Osteocyte (in vitro differentiated cells): ENCODE measurements around the gene ERICH4. TPM values are rescaled to one million over a fixed set of nuclear protein-coding genes. Genes with fewer than 3 reads are reported as not detected.
A peak's percentile ranks its signal among the peaks of the same experiment; 100 is the strongest.

Experiments
- DNase-seq: peaks from one replicate; pipeline ENCODE4 v3.0.0; 2021; ENCODE audit warnings: mixed read lengths; ENCODE audit not compliant: unreplicated experiment; ENCODE audit errors: extremely low spot score
- H3K27ac Mint-ChIP-seq: one replicate; pipeline ENCODE4 v1.8.0; 2021; ENCODE audit warnings: mild to moderate bottlenecking, mixed read lengths; ENCODE audit not compliant: unreplicated experiment
- H3K27me3 Mint-ChIP-seq: one replicate; pipeline ENCODE4 v1.8.0; 2021; ENCODE audit warnings: mixed read lengths; ENCODE audit not compliant: unreplicated experiment
- H3K36me3 Mint-ChIP-seq: one replicate; pipeline ENCODE4 v1.8.0; 2021; ENCODE audit warnings: mixed read lengths; ENCODE audit not compliant: unreplicated experiment
- H3K4me1 Mint-ChIP-seq: one replicate; pipeline ENCODE4 v1.8.0; 2021; ENCODE audit warnings: mixed read lengths; ENCODE audit not compliant: unreplicated experiment
- H3K4me3 Mint-ChIP-seq: one replicate; pipeline ENCODE4 v1.8.0; 2021; ENCODE audit warnings: mild to moderate bottlenecking, moderate library complexity, mixed read lengths; ENCODE audit not compliant: unreplicated experiment
- H3K9me3 Mint-ChIP-seq: one replicate; pipeline ENCODE4 v1.8.0; 2021; ENCODE audit warnings: mixed read lengths; ENCODE audit not compliant: unreplicated experiment
- total RNA-seq: library from RNA; stranded (reverse); gene quantifications from 2 replicates; pipeline ENCODE4 v1.2.1, GENCODE V29; 2021
- TF ChIP-seq, protein P1 (sequence below): fragments of 200-600 bp; sonication (generic); IDR thresholded peaks from 2 replicates; pipeline ENCODE4 v1.5.0; 2021; ENCODE audit warnings: antibody characterized with exemption, mild to moderate bottlenecking, moderate library complexity

ERICH4 gene
- total RNA-seq, 1 donor from 2014 or later, result not detected

- no peak for DNase-seq
- Mint-ChIP-seq H3K9me3 (no peaks in the 10 kb centered on the region), H3K27ac (no peak overlapping the region), H3K4me1 (peaks cover 30% of the 10 kb centered on the region), H3K36me3 (peaks cover 3% of the 10 kb centered on the region), H3K27me3 (no peaks in the 10 kb centered on the region), H3K4me3 (peak overlapping the region; percentile 99)
- TF ChIP-seq, protein P1, sequence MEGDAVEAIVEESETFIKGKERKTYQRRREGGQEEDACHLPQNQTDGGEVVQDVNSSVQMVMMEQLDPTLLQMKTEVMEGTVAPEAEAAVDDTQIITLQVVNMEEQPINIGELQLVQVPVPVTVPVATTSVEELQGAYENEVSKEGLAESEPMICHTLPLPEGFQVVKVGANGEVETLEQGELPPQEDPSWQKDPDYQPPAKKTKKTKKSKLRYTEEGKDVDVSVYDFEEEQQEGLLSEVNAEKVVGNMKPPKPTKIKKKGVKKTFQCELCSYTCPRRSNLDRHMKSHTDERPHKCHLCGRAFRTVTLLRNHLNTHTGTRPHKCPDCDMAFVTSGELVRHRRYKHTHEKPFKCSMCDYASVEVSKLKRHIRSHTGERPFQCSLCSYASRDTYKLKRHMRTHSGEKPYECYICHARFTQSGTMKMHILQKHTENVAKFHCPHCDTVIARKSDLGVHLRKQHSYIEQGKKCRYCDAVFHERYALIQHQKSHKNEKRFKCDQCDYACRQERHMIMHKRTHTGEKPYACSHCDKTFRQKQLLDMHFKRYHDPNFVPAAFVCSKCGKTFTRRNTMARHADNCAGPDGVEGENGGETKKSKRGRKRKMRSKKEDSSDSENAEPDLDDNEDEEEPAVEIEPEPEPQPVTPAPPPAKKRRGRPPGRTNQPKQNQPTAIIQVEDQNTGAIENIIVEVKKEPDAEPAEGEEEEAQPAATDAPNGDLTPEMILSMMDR, result no peak
These were observed 44.4 kb upstream of the ERICH4 start for GRCh38 chr19:41398598-41398997.

DNA sequence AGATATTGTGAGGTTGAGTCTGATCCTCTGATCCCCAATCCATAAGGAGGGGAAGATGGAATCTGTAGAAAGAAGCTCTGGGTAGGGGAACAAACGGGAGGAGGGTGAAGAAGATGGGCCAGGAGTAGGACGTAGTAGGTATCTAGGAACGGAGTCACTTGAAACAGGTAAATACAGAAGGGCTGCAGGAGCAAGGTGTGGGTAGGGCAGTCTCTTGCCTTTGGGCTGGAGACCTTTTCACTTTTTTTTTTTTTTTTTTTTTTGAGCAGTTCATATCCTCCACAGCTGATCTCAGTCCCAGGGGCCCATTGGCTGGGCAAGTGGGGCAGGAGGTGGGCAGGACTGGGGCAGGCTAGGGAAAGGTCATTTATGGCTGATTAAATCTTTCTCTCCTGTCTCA lies 43.9 kb upstream of the ERICH4 start:
- peak overlapping the region; percentile 10 for H3K27ac Mint-ChIP-seq
- H3K27me3 Mint-ChIP-seq, result no peaks in the 10 kb centered on the region
- TF ChIP-seq, protein P1, result no peak
- no peaks in the 10 kb centered on the region for H3K9me3 Mint-ChIP-seq
- peaks cover 3% of the 10 kb centered on the region for H3K36me3 Mint-ChIP-seq
- H3K4me1 Mint-ChIP-seq, result peaks cover 30% of the 10 kb centered on the region
- no peak for DNase-seq
- peak overlapping the region; percentile 99 for H3K4me3 Mint-ChIP-seq

DNA sequence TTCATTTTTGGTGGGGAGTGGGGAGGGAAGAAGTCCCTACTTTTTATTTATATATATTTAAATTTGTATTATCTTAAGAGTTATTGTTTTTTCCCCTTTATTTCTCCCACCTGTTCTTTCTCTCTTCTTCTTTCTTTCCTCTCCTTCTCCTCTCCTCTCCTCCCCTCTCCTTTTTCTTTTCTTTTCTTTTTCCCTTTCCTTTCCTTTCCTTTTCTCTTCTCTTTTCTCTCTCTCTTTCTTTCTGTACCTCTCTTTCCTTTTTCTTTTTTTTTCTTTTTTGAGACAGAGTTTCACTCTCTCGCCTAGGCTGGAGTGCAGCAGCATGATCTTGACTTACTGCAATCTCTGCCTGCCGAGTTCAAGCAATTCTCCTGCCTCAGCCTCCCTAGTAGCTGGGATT lies 43.4 kb upstream of the ERICH4 start:
- H3K9me3 Mint-ChIP-seq, result no peaks in the 10 kb centered on the region
- no peaks in the 10 kb centered on the region for H3K27me3 Mint-ChIP-seq
- TF ChIP-seq, protein P1, result no peak
- no peak overlapping the region for H3K27ac Mint-ChIP-seq
- H3K36me3 Mint-ChIP-seq, result peaks cover 3% of the 10 kb centered on the region
- H3K4me3 Mint-ChIP-seq, result peak overlapping the region; percentile 99
- peaks cover 30% of the 10 kb centered on the region for H3K4me1 Mint-ChIP-seq
- DNase-seq, result no peak

- H3K9me3 Mint-ChIP-seq, result no peaks in the 10 kb centered on the region
- TF ChIP-seq, protein P1, result no peak
- H3K27me3 Mint-ChIP-seq, result no peaks in the 10 kb centered on the region
- H3K27ac Mint-ChIP-seq, result no peak overlapping the region
- H3K4me1 Mint-ChIP-seq, result peaks cover 21% of the 10 kb centered on the region
- no peak overlapping the region for H3K4me3 Mint-ChIP-seq
- DNase-seq, result no peak
- H3K36me3 Mint-ChIP-seq, result peaks cover 3% of the 10 kb centered on the region
These were observed 41.5 kb upstream of the ERICH4 start for GRCh38 chr19:41401483-41401882.

- peaks cover 17% of the 10 kb centered on the region for H3K4me1 Mint-ChIP-seq
- no peak for DNase-seq
- TF ChIP-seq, protein P1, result no peak
- no peaks in the 10 kb centered on the region for H3K27me3 Mint-ChIP-seq
- H3K27ac Mint-ChIP-seq, result no peak overlapping the region
- H3K9me3 Mint-ChIP-seq, result no peaks in the 10 kb centered on the region
- H3K4me3 Mint-ChIP-seq, result no peak overlapping the region
- peaks cover 3% of the 10 kb centered on the region for H3K36me3 Mint-ChIP-seq
These were observed 40.9 kb upstream of the ERICH4 start for GRCh38 chr19:41402010-41402409.
